ENCODE measurements around the gene CDKAL1. TPM values are rescaled to one million over a fixed set of nuclear protein-coding genes. Genes with fewer than 3 reads are reported as not detected.

CDKAL1 gene
- total and polyA plus RNA-seq, 9 of the 15 experiments (the other 6 are each of a cell fraction or from before 2014, with no cell fraction given): 11.2 to 36.3 (median 20.1) TPM

DNA sequence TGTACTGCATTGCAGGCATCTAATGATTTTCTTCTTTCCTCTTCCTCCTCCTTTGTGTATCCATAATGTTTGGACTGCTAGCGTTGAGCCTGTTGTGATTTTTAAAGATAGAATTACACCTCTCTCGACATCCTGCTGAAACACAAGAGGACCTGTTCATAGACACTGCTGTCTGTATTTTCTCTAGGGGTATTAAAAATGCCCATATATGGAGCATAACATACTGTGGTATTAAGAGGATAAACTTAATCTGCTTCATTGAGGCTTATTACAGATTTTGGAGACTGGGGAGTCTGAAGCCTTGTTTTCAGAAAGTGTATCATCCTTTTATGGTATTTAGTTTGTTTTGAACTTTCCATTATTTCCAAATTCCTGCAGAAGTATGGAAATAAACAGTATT is 414.3 kb downstream of the CDKAL1 start:
- in situ Hi-C loops (cut with MboI): no loop called here
- POLR2A ChIA-PET: interaction anchor here (0.7 kb wide), 1 partner anchor 309 kb away, joined by 3 read pairs; no protein-coding TSS in a partner anchor

GRCh38 chr6:20949138-20949537 is 414.9 kb downstream of the CDKAL1 start:
- Histone ChIP-seq H3K27me3 (ENCODE audit: control insufficient read depth in 2 of 2, insufficient read depth in 2 of 2, low read length in 2 of 2) (no peaks in the 10 kb centered on the region), H3K79me2 (ENCODE audit: control insufficient read depth, insufficient read depth, low read length) (no peaks in the 10 kb centered on the region), H4K20me1 (replicated peaks; ENCODE audit: control insufficient read depth, insufficient read depth, low read length) (no peaks in the 10 kb centered on the region), H3K27ac (ENCODE audit: extremely low read depth, low read depth, low read length) (no peak overlapping the region), H3K4me2 (ENCODE audit: insufficient read depth, low read length) (no peak overlapping the region), H3K9me1 (ENCODE audit: control insufficient read depth, insufficient read depth, low read length) (no peaks in the 10 kb centered on the region), H2AFZ (ENCODE audit: low read depth, low read length) (no peak overlapping the region), H3K9ac (ENCODE audit: insufficient read depth in 1 of 2, low read depth in 2 of 2, low read length in 2 of 2) (no peak overlapping the region), H3K36me3 (ENCODE audit: control insufficient read depth, insufficient read depth, low read length) (no peaks in the 10 kb centered on the region), H3K4me3 (no peak overlapping the region), H3K9me3 (replicated peaks; ENCODE audit: control insufficient read depth, insufficient read depth, low read depth, low read length) (no peaks in the 10 kb centered on the region), H3K4me1 (replicated peaks in 1 of 2; ENCODE audit: control insufficient read depth in 2 of 2, insufficient read depth in 2 of 2, low read length in 2 of 2) (no peaks in the 10 kb centered on the region)
- no peak for ATAC-seq
- ChIA-PET CTCF (ENCODE audit: low intra/inter-chr PET ratio) (no interaction called here), POLR2A (interaction anchor here (0.7 kb wide), 1 partner anchor 309 kb away, joined by 3 read pairs; no protein-coding TSS in a partner anchor)
- BruUV-seq (replicated peaks): no TSS peak
- DNase-seq (ENCODE audit: extremely low read depth in 1 of 4, low spot score in 3 of 4): no peak
- intact Hi-C loops (cut with micrococcal nuclease): no loop called here
- in situ Hi-C loops (cut with MboI): no loop called here
- FAIRE-seq: no peak
- WGBS (ENCODE audit: insufficient coverage, low coverage, missing lambda C conversion rate): 88% methylated on average over 1 of the region's 1 CpG
- TF ChIP-seq SMAD3 (CRISPR knock-in tag; conservative IDR thresholded peaks at IDR 0.05) (no peak), PKNOX1 (IDR thresholded peaks at IDR 0.05) (no peak), SAP30 (IDR thresholded peaks at IDR 0.05; ENCODE audit: borderline replicate concordance, insufficient read depth, low read depth, low read length, poor library complexity, severe bottlenecking) (no peak), TARDBP (IDR thresholded peaks at IDR 0.05) (no peak), ZNF740 (CRISPR knock-in tag; IDR thresholded peaks at IDR 0.05) (no peak), ZNF740 (tag; IDR thresholded peaks at IDR 0.05) (no peak), BRF1 (IDR thresholded peaks at IDR 0.05; ENCODE audit: borderline replicate concordance, extremely low read depth, insufficient read length) (no peak), KLF16 (IDR thresholded peaks at IDR 0.05) (no peak)

More for the DNA sequence above, 414.3 kb downstream of the CDKAL1 start:
- Histone ChIP-seq H3K27ac (ENCODE audit: extremely low read depth, low read depth, low read length) (no peak overlapping the region), H3K4me3 (no peak overlapping the region), H3K27me3 (ENCODE audit: control insufficient read depth in 2 of 2, insufficient read depth in 2 of 2, low read length in 2 of 2) (no peaks in the 10 kb centered on the region), H3K79me2 (ENCODE audit: control insufficient read depth, insufficient read depth, low read length) (no peaks in the 10 kb centered on the region), H3K4me2 (ENCODE audit: insufficient read depth, low read length) (no peak overlapping the region), H2AFZ (ENCODE audit: low read depth, low read length) (no peak overlapping the region), H3K9ac (ENCODE audit: insufficient read depth in 1 of 2, low read depth in 2 of 2, low read length in 2 of 2) (no peak overlapping the region), H4K20me1 (replicated peaks; ENCODE audit: control insufficient read depth, insufficient read depth, low read length) (no peaks in the 10 kb centered on the region), H3K36me3 (ENCODE audit: control insufficient read depth, insufficient read depth, low read length) (no peaks in the 10 kb centered on the region), H3K9me1 (ENCODE audit: control insufficient read depth, insufficient read depth, low read length) (no peaks in the 10 kb centered on the region), H3K4me1 (replicated peaks in 1 of 2; ENCODE audit: control insufficient read depth in 2 of 2, insufficient read depth in 2 of 2, low read length in 2 of 2) (no peaks in the 10 kb centered on the region), H3K9me3 (replicated peaks; ENCODE audit: control insufficient read depth, insufficient read depth, low read depth, low read length) (no peaks in the 10 kb centered on the region)
- TF ChIP-seq RBM17 (IDR thresholded peaks at IDR 0.05; ENCODE audit: borderline replicate concordance, low read depth, low read length) (no peak), ZNF146 (CRISPR knock-in tag; IDR thresholded peaks at IDR 0.05; ENCODE audit: unreplicated experiment) (no peak), KDM5B (IDR thresholded peaks at IDR 0.05; ENCODE audit: insufficient replicate concordance, low read depth, low read length) (no peak), SMARCA4 (IDR thresholded peaks at IDR 0.05) (no peak), POLR3G (IDR thresholded peaks at IDR 0.05; ENCODE audit: extremely low read depth, insufficient read length, insufficient replicate concordance) (no peak), MECOM (CRISPR knock-in tag; IDR thresholded peaks at IDR 0.05) (no peak), NUFIP1 (IDR thresholded peaks at IDR 0.05; ENCODE audit: partially characterized antibody) (no peak)
- DNase-seq (ENCODE audit: extremely low read depth in 1 of 4, low spot score in 3 of 4): no peak
- no TSS peak for BruUV-seq (replicated peaks)
- WGBS (ENCODE audit: insufficient coverage, low coverage, missing lambda C conversion rate): 21% methylated on average over 2 of the region's 2 CpGs
- FAIRE-seq: no peak
- no peak for ATAC-seq
- CTCF ChIA-PET (ENCODE audit: low intra/inter-chr PET ratio): no interaction called here
- intact Hi-C loops (cut with micrococcal nuclease): no loop called here

Measured in K562 (cell line).